HepG2 (cell line): ENCODE results near the gene NPEPL1. TPM values are rescaled to one million over a fixed set of nuclear protein-coding genes. Genes with fewer than 3 reads are reported as not detected.

ENCODE experiments used
- ATAC-seq: fragments of 200-7000 bp; cut with Tn5 transposase; 3 replicates; pipeline ENCODE4 v1.9.1; 2020; ENCODE audit warnings: mild to moderate bottlenecking, moderate library complexity
- BruUV-seq: library from RNA; stranded (reverse); fragments of 400-500 nt; replicated peaks from 2 replicates; lab custom pipeline; 2021; lab: Mats Ljungman, UMichigan
- CTCF ChIA-PET: fragments of 300-600 bp; formaldehyde crosslinking; extraction: SDS; loops from one replicate; lab custom pipeline; 2021; ENCODE audit warnings: low total read pairs, inconsistent platforms, low intra/inter-chr PET ratio; lab: Yijun Ruan, JAX
- POLR2A ChIA-PET: fragments of 350-600 bp; sonication (Branson Sonifier 250); formaldehyde crosslinking; loops from one replicate; lab custom pipeline; 2020; ENCODE audit warnings: antibody characterized with exemption, inconsistent platforms; lab: Yijun Ruan, JAX
- DNase-seq: peaks from one replicate; pipeline ENCODE4 v3.0.0-alpha.2; 2015; ENCODE audit warnings: low spot score
- FAIRE-seq: peaks from 3 replicates; lab custom pipeline; 2011; peaks lifted over from hg19 to GRCh38; lab: Jason Lieb, UNC
- H2AFZ ChIP-seq: one replicate; pipeline ENCODE4 v1.6.1; 2011; ENCODE audit warnings: low read length, inconsistent platforms
- H3K27ac ChIP-seq: fragments of 300-600 bp; 3 replicates; pipeline ENCODE4 v1.8.0; 2011; ENCODE audit warnings: mixed run types, mild to moderate bottlenecking, mixed read lengths, low read length, inconsistent platforms; ENCODE audit not compliant: insufficient read depth; ENCODE audit errors: extremely low read length
- H3K27me3 ChIP-seq, 2 experiments: fragments of 200-600 bp in 1 of 2; 2 replicates in 1 of 2; 3 replicates in 1 of 2; pipeline versions ENCODE4 v1.6.0 to v1.8.0; 2011; ENCODE audit warnings: low read length in 2 of 2, mild to moderate bottlenecking in 2 of 2, moderate library complexity in 2 of 2, inconsistent platforms in 1 of 2; ENCODE audit not compliant: insufficient read depth in 2 of 2, control insufficient read depth in 1 of 2
- H3K36me3 ChIP-seq, 2 experiments: fragments of 200-600 bp in 1 of 2; replicated peaks in 1 of 2; 2 replicates in 1 of 2; 3 replicates in 1 of 2; pipeline versions ENCODE4 v1.5.1 to v1.8.0; 2011; ENCODE audit warnings: low read length in 2 of 2, inconsistent platforms in 1 of 2; ENCODE audit not compliant: insufficient read depth in 2 of 2, control insufficient read depth in 1 of 2
- H3K4me1 ChIP-seq: 2 replicates; pipeline ENCODE4 v1.5.1; 2012; ENCODE audit warnings: low read length, inconsistent platforms; ENCODE audit not compliant: insufficient read depth
- H3K4me2 ChIP-seq: 2 replicates; pipeline ENCODE4 v1.6.0; 2011; ENCODE audit warnings: low read depth, low read length, inconsistent platforms
- H3K4me3 ChIP-seq, 3 experiments: fragments of 200-600 bp in 1 of 3; sonication (generic), shearing (Covaris generic) in 1 of 3; replicated peaks in 1 of 3; 2 replicates each; pipeline ENCODE4 v1.5.1; 2011 to 2016; ENCODE audit warnings: low read length in 3 of 3, inconsistent platforms in 2 of 3, low read depth in 2 of 3, mild to moderate bottlenecking in 2 of 3, control low read depth in 1 of 3, mixed read lengths in 1 of 3; ENCODE audit not compliant: insufficient read depth in 1 of 3
- H3K79me2 ChIP-seq: one replicate; pipeline ENCODE4 v1.6.1; 2011; ENCODE audit warnings: low read length, inconsistent platforms; ENCODE audit not compliant: insufficient read depth
- H3K9ac ChIP-seq: 2 replicates; pipeline ENCODE4 v1.6.0; 2011; ENCODE audit warnings: mild to moderate bottlenecking, low read depth, low read length, inconsistent platforms; ENCODE audit not compliant: insufficient read depth
- H3K9me3 ChIP-seq: 2 replicates; pipeline ENCODE4 v1.5.1; 2012; ENCODE audit warnings: mild to moderate bottlenecking, low read length
- H4K20me1 ChIP-seq: 2 replicates; pipeline ENCODE4 v1.6.0; 2011; ENCODE audit warnings: inconsistent platforms, mild to moderate bottlenecking, low read length, moderate library complexity; ENCODE audit not compliant: insufficient read depth
- PRMT3 ChIP-seq: sonication (generic); formaldehyde crosslinking; IDR thresholded peaks from 2 replicates; pipeline ENCODE4 v1.8.1; 2022; ENCODE audit warnings: low read depth, mild to moderate bottlenecking, moderate library complexity, missing genetic modification reagents, borderline replicate concordance
- RFX3 ChIP-seq: IDR thresholded peaks from 2 replicates; pipeline ENCODE4 v1.6.1; 2016; ENCODE audit warnings: missing biosample characterization, missing genetic modification reagents
- ZNF788 ChIP-seq: sonication (generic); formaldehyde crosslinking; IDR thresholded peaks from 2 replicates; pipeline ENCODE4 v1.5.0; 2020; ENCODE audit warnings: mild to moderate bottlenecking, missing genetic modification reagents, borderline replicate concordance
- whole genome bisulfite sequencing: methylation state at CpG from one replicate; pipeline ENCODE4 v1.1.6; 2017; ENCODE audit warnings: low lambda C conversion rate; 5-methylcytosine and 5-hydroxymethylcytosine counted together
- in situ Hi-C: cut with HindIII; loops from 2 replicates; pipeline ENCODE4 v1.10.0; 2017; ENCODE audit warnings: low pct_unique_long_range_greater_than_20kb; ENCODE audit not compliant: extremely low pct_ligation_motif_present
- intact Hi-C: fragments of 100-400 bp; cut with micrococcal nuclease; formaldehyde crosslinking; loops from one replicate; pipeline ENCODE4 v1.10.0; 2022; ENCODE audit not compliant: unreplicated experiment
- polyA plus RNA-seq, 8 experiments: library from polyadenylated mRNA; depleted of rRNA in 3 of 8; stranded (reverse) in 7 of 8; unstranded in 1 of 8; fragments of >200 nt; fragmentation: Illumina TruSeq in 4 of 8; extraction: Trizol in 4 of 8; gene quantifications; 2 replicates each; pipeline versions ENCODE4 v1.2.1 to v1.2.3, GENCODE V29; 2011 to 2016; ENCODE audit warnings: low read depth in 4 of 8, missing spikeins in 1 of 8, mixed read lengths in 1 of 8; ENCODE audit not compliant: insufficient read depth in 1 of 8
- total RNA-seq, 5 experiments: library from RNA; depleted of rRNA; stranded (reverse); fragments of >200 nt; fragmentation: Illumina TruSeq; extraction: Trizol; gene quantifications; 2 replicates each; pipeline ENCODE4 v1.2.3, GENCODE V29; 2016; ENCODE audit warnings: low read depth in 1 of 5
- TF ChIP-seq, protein P1 (sequence below): sonication (generic); formaldehyde crosslinking; IDR thresholded peaks from 2 replicates; pipeline ENCODE4 v1.5.0; 2020; ENCODE audit warnings: mild to moderate bottlenecking, missing genetic modification reagents, borderline replicate concordance

Gene NPEPL1
- total and polyA plus RNA-seq, 2 of the 13 experiments (the other 11 are each of a cell fraction or from before 2014, with no cell fraction given), result 4.1 to 7.5 TPM

DNA sequence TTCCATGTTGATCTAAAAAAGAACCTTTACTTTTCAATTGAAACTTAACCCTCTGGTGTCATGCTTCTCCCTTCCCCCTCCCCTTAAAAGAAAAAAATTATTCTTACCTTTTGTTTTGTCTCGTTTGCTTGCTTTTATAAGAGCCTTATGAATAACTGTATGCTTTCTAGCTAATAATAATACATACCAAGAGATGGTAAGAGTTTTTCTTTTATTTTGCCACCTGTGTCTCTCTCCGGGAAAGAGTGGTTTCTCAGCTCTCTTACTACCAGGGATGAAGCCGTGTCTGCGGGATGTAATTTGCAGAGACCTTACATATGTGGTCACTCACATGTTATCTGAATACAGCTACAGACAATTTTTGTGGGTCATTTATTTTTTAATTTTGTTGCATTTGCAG, 33.8 kb upstream of the NPEPL1 start:
- intact Hi-C loops, result loop anchor here (10.0 kb wide), 1 partner anchor 236 kb away; no protein-coding TSS in a partner anchor
- DNase-seq, result no peak
- H3K27me3 ChIP-seq, result no peaks in the 10 kb centered on the region
- H3K36me3 ChIP-seq, result peaks cover 17 to 41% of the 10 kb centered on the region in 2 experiments
- H3K9ac ChIP-seq, result no peak overlapping the region
- CTCF ChIA-PET, result no interaction called here
- 96% methylated on average over 4 of the region's 4 CpGs for WGBS
- H4K20me1 ChIP-seq, result peaks cover 59% of the 10 kb centered on the region
- POLR2A ChIA-PET, result interaction anchor here (1.5 kb wide), 1 partner anchor 8 kb away, joined by 11 read pairs; the partner anchor contains the start of gene STX16
- H2AFZ ChIP-seq, result no peak overlapping the region
- no peak for TF ChIP-seq ZNF788
- no TSS peak for BruUV-seq
- ATAC-seq, result no peak
- peaks cover 47% of the 10 kb centered on the region for H3K4me1 ChIP-seq
- no peak overlapping the region for H3K4me3 ChIP-seq
- 0 out of 2 replicates have a peak overlapping the region, but pooled peaks have one; percentile 0 for H3K4me2 ChIP-seq
- in situ Hi-C loops, result loop anchor here (10.0 kb wide), 1 partner anchor 414 kb away; no protein-coding TSS in a partner anchor
- no peak for FAIRE-seq
- H3K9me3 ChIP-seq, result no peaks in the 10 kb centered on the region
- peaks cover 92% of the 10 kb centered on the region for H3K79me2 ChIP-seq
- H3K27ac ChIP-seq, result no peak overlapping the region

DNA sequence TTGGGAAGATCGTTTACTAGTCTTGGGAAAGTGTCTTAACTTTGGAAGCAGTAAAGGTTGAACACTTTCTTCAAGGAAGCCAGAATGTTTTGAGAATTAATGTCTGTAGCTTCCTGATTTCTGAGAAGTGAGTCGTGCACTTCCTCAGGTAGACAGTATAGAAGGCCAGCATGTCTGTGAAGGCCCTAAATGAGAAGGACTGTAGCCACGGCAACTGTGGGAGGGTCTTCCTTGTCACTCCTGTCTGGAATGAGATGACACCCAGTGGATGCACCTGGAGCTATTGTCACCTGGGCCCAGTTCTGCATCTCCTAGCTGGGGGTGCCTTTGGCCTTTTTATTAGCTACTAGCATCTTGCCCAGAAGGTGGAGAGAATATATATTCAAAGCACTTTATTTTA, 32.8 kb upstream of the NPEPL1 start:
- FAIRE-seq (no peak), ATAC-seq (no peak), DNase-seq (no peak)
- Histone ChIP-seq H3K9ac (no peak overlapping the region), H4K20me1 (peaks cover 57% of the 10 kb centered on the region), H2AFZ (no peak overlapping the region), H3K27ac (no peak overlapping the region), H3K9me3 (no peaks in the 10 kb centered on the region), H3K79me2 (peaks cover 92% of the 10 kb centered on the region), H3K4me2 (no peak overlapping the region), H3K27me3 (no peaks in the 10 kb centered on the region), H3K4me3 (no peak overlapping the region), H3K4me1 (peaks cover 37% of the 10 kb centered on the region), H3K36me3 (peaks cover 17 to 49% of the 10 kb centered on the region in 2 experiments)
- in situ Hi-C loops (loop anchor here (10.0 kb wide), 1 partner anchor 415 kb away; no protein-coding TSS in a partner anchor), intact Hi-C loops (loop anchor here (10.0 kb wide), 1 partner anchor 235 kb away; no protein-coding TSS in a partner anchor)
- WGBS, result 92% methylated on average over 3 of the region's 3 CpGs
- CTCF ChIA-PET, result no interaction called here
- BruUV-seq, result no TSS peak
- TF ChIP-seq, protein P1, sequence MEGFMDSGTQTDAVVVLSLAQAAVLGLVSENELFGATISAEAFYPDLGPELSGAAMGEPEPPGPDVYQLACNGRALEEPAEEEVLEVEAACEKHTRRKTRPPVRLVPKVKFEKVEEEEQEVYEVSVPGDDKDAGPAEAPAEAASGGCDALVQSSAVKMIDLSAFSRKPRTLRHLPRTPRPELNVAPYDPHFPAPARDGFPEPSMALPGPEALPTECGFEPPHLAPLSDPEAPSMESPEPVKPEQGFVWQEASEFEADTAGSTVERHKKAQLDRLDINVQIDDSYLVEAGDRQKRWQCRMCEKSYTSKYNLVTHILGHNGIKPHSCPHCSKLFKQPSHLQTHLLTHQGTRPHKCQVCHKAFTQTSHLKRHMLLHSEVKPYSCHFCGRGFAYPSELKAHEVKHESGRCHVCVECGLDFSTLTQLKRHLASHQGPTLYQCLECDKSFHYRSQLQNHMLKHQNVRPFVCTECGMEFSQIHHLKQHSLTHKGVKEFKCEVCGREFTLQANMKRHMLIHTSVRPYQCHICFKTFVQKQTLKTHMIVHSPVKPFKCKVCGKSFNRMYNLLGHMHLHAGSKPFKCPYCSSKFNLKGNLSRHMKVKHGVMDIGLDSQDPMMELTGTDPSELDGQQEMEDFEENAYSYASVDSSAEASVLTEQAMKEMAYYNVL, result no peak
- TF ChIP-seq PRMT3 (CRISPR knock-in tag) (no peak), RFX3 (0 out of 2 replicates have a peak, but pooled peaks have one; percentile 35)
- POLR2A ChIA-PET, result interaction anchor here (1.5 kb wide), 1 partner anchor 9 kb away, joined by 11 read pairs; the partner anchor contains the start of gene STX16
